Fibroblast of the aortic adventitia (primary cell): ENCODE measurements around the gene MYD88. TPM values are rescaled to one million over a fixed set of nuclear protein-coding genes. Genes with fewer than 3 reads are reported as not detected.
A peak's percentile ranks its signal among the peaks of the same experiment; 100 is the strongest.

Experiments
- DNase-seq: peaks from one replicate; pipeline ENCODE4 v3.0.0-alpha.2; 2010; ENCODE audit warnings: low read depth
- H3K4me3 ChIP-seq: 2 replicates; pipeline ENCODE4 v1.5.1; 2011; ENCODE audit warnings: low read depth, mild to moderate bottlenecking, control low read depth, low read length, moderate library complexity
- total RNA-seq: library from RNA; depleted of rRNA; stranded (reverse); fragments of >200 nt; gene quantifications from 2 replicates; pipeline ENCODE4 v1.2.3, GENCODE V29; 2012; ENCODE audit warnings: low replicate concordance
- TF ChIP-seq, protein P1 (sequence below): IDR thresholded peaks from 2 replicates; pipeline ENCODE4 v1.5.1; 2011; ENCODE audit warnings: mild to moderate bottlenecking, low read length, control low read depth, inconsistent platforms; ENCODE audit not compliant: insufficient read depth

Gene MYD88
- total RNA-seq, 1 donor: 8.3 TPM

DNA sequence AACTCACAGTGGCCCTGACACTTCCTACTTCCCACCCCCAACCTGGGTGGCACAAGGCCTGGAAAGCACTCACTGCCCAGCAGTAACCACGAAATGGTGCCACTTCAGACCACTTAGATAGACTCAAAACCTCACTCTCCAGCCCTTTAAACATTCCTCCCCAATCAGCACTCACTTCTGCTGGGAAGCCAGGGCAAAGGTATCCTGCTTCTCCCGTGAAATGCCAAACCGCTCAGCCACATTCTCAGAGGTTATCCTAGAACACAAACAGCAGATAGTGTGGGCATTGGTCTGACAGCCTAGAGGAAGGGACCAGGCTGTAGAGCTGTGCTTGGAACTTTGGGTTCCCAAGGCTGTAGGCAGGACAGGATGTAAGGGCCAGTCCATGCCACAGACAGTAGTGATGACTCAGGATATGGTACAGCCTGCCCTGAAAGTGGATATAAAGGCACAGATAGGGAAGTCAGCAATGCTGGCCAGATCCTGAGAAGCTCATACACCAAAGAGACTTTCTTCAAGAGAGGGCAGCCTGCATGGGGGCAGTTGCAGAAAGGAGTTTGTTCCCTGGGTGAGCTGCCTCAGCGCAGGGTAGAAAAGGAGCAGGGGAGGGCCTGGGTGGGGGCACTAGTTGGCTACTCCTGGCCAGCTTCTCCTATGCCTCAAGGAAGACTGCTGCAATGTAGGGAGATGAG, 10.7 kb upstream of the MYD88 start:
- H3K4me3 ChIP-seq: no peak overlapping the region
- TF ChIP-seq, protein P1, sequence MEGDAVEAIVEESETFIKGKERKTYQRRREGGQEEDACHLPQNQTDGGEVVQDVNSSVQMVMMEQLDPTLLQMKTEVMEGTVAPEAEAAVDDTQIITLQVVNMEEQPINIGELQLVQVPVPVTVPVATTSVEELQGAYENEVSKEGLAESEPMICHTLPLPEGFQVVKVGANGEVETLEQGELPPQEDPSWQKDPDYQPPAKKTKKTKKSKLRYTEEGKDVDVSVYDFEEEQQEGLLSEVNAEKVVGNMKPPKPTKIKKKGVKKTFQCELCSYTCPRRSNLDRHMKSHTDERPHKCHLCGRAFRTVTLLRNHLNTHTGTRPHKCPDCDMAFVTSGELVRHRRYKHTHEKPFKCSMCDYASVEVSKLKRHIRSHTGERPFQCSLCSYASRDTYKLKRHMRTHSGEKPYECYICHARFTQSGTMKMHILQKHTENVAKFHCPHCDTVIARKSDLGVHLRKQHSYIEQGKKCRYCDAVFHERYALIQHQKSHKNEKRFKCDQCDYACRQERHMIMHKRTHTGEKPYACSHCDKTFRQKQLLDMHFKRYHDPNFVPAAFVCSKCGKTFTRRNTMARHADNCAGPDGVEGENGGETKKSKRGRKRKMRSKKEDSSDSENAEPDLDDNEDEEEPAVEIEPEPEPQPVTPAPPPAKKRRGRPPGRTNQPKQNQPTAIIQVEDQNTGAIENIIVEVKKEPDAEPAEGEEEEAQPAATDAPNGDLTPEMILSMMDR: no peak
- no peak for DNase-seq

DNA sequence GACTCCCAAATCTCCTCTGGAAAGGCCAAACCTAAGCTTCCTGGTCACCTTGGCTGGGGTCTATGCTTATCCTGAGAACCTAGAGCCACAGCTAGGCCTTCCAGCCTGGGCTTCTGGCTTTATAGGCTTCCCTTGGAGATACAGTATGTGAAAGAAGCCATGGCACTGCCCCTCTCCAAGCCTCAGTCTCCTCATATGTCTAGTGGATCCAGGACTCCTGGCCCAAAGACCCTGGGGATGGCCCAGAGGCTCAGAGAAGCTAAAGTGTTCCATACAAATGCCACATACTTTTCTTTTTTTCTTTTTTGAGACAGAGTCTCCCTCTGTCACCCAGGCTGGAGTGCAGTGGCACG, 10.2 kb upstream of the MYD88 start:
- H3K4me3 ChIP-seq: no peak overlapping the region
- TF ChIP-seq, protein P1: no peak

DNA sequence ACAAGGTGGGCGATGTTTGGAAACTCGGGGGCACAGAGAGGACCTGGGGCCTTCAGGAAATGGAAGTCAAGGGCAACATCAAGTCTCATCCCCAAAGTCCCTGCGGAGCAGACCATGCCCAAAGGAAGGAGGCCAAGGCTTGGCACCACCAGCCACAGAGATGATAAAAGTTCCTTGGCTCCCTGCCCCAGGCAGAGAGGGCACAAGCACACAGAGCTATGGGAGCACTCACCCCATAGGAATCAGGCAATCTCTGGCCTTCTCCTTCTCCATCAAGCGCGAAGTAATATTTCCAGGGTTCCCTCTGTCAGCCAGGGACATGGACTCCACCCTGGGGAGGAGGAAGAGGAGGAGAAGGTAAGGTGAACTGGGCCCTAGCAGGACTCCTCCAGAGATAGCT, 9.4 kb upstream of the MYD88 start:
- TF ChIP-seq, protein P1: no peak
- DNase-seq: no peak
- H3K4me3 ChIP-seq: no peak overlapping the region

More for the DNA sequence above, 10.2 kb upstream of the MYD88 start:
- DNase-seq: no peak

DNA sequence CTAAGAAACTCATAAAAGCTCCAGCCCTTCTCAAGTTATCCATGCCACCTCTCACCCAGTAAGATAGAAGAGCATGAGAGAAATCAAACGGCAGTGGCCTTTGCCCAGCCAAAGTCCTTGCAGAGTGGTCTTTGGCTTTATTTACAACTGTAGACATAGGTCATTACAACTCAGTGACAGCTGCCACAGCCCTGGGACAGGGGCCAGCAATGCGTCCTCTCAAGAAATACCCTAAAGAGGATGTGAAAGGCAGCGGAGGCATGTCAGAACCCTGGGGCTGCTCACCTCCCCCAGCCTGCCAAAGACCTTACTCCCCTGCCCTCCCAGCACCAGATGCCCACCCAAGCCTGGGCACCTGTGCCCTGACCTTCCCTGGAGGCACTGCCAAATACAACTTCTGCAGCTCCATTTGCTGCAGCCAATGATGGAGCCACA, 7.8 kb upstream of the MYD88 start:
- H3K4me3 ChIP-seq: no peak overlapping the region
- TF ChIP-seq, protein P1: no peak
- no peak for DNase-seq

DNA sequence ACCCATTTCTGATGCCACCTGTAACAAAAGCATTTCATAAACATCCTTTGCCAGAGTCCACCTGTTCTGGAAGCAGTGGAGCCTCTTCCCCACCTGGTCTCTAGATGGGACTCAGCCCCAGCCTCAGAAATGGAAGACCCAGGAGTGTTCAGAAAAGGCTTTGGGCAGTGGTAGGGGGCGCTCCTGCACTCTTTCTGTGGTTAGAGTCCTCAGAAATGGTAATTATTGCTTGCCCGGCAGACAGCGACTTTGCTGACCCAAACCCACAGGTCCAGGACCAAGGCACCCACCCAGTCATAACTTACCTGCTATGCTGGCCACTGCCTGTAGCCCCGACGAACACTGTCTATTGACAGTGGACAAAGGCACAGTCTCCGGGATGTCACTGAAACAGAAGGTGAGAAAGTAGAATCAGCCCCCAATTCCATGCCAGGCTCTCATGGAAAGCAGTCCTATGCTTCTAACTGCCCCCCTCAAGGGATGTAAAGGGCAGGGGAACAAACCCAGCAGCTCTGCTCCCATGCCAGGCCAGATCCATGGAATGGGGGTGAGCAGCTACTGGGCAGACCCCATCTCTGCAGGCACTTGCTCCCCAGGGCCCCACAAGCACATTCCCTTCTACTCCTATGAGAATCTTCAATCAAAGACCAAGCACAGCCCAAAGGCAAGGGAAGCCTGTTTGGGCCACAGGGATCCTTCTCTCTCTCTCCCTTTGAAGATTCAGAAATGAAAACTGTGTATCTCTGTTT, 6.7 kb upstream of the MYD88 start:
- TF ChIP-seq, protein P1: peak; percentile 65
- H3K4me3 ChIP-seq: no peak overlapping the region
- peak; percentile 42 for DNase-seq

DNA sequence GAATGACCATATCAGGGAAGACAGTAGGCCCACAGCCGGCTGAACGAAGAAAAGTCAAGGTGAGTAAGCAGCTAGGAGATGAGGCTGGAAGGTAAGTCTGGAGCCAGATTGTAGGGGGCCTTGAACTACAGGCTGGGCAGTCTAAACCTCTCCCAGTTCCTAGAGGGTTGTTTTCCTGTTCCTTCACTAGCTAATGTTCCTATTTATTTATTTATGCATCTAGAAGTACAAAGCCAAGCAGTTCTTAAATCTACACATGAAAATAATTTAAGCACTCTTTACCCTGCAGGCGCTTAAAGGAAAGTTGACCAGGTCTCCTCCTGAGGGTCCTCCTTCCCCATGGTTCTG, 5.3 kb upstream of the MYD88 start:
- DNase-seq: no peak
- TF ChIP-seq, protein P1: no peak

More for the DNA sequence above, 5.3 kb upstream of the MYD88 start:
- H3K4me3 ChIP-seq: no peak overlapping the region
